Measurements from ENCODE around the gene RRP1B.

RRP1B gene

DNA sequence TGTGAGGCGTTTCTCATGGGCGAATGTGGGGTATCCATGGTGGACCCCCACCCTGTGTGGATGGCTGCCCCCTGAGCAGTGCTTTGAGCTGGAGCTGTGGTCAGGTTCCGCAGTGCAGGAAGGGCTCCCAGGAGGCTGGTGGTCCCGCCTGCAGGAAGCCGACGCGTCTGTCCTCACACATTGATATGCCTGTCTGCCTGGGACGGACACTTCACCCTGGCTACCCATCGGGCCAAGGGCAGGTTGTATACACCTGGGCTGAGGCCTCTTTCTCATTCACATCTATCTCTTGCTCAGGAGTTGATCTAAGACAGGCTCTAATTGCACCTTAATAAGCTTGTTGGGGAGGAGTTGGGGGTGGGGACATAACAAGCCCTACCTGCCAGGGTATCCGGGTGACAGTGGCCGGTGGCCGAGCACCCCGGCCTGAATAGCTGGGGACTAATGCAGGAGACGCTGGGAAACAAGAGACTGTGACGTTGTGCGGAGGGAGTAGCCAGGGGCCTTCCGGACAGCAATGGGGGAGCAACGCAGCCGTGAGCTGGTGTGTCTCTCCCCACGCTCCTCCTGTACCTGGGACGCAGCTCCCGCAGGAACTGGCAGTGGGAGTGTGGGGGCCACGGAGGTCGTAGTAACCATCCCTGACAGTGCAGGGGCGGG is 81.3 kb downstream of the RRP1B start:
- no peak overlapping the region for H3K4me3 ChIP-seq (replicated peaks; ENCODE audit: low read depth, low read length)
- TF ChIP-seq, protein P1, sequence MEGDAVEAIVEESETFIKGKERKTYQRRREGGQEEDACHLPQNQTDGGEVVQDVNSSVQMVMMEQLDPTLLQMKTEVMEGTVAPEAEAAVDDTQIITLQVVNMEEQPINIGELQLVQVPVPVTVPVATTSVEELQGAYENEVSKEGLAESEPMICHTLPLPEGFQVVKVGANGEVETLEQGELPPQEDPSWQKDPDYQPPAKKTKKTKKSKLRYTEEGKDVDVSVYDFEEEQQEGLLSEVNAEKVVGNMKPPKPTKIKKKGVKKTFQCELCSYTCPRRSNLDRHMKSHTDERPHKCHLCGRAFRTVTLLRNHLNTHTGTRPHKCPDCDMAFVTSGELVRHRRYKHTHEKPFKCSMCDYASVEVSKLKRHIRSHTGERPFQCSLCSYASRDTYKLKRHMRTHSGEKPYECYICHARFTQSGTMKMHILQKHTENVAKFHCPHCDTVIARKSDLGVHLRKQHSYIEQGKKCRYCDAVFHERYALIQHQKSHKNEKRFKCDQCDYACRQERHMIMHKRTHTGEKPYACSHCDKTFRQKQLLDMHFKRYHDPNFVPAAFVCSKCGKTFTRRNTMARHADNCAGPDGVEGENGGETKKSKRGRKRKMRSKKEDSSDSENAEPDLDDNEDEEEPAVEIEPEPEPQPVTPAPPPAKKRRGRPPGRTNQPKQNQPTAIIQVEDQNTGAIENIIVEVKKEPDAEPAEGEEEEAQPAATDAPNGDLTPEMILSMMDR (IDR thresholded peaks at IDR 0.05; ENCODE audit: insufficient read depth, low read length, poor library complexity, severe bottlenecking): no peak
- DNase-seq (ENCODE audit: extremely low read depth, insufficient read length): no peak
- H3K36me3 ChIP-seq (ENCODE audit: control insufficient read depth, insufficient read depth, low read length): peaks cover 27% of the 10 kb centered on the region
- H3K27me3 ChIP-seq (replicated peaks; ENCODE audit: control insufficient read depth, insufficient read depth, low read length): no peaks in the 10 kb centered on the region

DNA sequence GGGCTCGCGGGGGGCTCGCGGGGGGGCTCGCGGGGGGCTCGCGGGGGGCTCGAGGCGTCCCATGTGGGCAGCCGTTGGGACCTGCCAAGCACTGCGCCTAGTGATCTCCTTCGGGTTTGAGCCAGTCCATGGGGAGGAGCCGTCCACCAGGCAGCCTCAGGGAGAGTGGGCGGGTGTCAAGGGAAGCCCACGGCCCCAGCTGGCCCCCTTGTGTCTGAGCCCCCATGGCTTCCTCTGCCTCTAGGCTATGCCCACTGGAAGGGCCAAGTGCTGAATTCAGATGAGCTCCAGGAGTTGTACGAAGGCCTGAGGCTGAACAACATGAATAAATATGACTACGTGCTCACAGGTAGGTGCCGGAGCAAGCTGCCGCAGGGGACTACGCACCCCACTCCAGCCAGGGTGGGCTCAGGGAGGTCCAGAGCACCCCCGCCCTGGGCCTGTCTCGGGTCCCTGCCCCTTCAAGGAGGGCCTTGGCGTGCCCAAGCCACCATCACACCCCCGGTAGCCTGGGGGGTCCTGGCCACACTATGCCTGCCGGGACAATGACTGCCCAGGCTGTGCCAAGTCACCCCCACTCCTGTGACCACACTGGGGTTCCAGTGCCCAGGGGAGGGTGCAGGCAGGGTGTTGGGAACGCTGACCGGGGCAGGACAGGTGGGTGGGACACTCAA is 82.2 kb downstream of the RRP1B start:
- Histone ChIP-seq H3K4me3 (replicated peaks; ENCODE audit: low read depth, low read length) (no peak overlapping the region), H3K36me3 (ENCODE audit: control insufficient read depth, insufficient read depth, low read length) (peaks cover 29% of the 10 kb centered on the region), H3K27me3 (replicated peaks; ENCODE audit: control insufficient read depth, insufficient read depth, low read length) (no peaks in the 10 kb centered on the region)
- TF ChIP-seq, protein P1 (IDR thresholded peaks at IDR 0.05; ENCODE audit: insufficient read depth, low read length, poor library complexity, severe bottlenecking): no peak
- no peak for DNase-seq (ENCODE audit: extremely low read depth, insufficient read length)

DNA sequence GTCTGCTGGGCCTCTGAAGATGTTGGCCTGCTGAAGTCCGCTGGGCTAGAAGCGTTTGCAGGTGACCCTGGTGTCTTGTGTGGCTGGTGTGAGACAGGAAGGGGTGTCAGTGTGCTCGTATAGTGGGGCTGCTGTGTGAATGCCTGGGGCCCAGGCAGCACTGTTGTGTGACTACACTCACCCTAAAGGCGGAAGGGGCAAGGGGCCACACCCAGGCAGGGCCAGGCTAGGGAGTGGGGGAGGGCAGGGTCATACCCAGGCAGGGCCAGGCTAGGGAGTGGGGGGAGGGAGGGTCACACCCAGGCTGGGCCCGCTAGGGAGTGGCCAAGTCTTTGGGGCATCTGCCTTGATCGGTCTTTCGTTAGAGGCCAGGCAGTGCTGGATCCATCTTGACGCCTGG is 84.6 kb downstream of the RRP1B start:
- no peak for DNase-seq (ENCODE audit: extremely low read depth, insufficient read length)
- no peak overlapping the region for H3K4me3 ChIP-seq (replicated peaks; ENCODE audit: low read depth, low read length)
- TF ChIP-seq, protein P1 (IDR thresholded peaks at IDR 0.05; ENCODE audit: insufficient read depth, low read length, poor library complexity, severe bottlenecking): no peak
- H3K27me3 ChIP-seq (replicated peaks; ENCODE audit: control insufficient read depth, insufficient read depth, low read length): no peaks in the 10 kb centered on the region
- peaks cover 23% of the 10 kb centered on the region for H3K36me3 ChIP-seq (ENCODE audit: control insufficient read depth, insufficient read depth, low read length)

DNA sequence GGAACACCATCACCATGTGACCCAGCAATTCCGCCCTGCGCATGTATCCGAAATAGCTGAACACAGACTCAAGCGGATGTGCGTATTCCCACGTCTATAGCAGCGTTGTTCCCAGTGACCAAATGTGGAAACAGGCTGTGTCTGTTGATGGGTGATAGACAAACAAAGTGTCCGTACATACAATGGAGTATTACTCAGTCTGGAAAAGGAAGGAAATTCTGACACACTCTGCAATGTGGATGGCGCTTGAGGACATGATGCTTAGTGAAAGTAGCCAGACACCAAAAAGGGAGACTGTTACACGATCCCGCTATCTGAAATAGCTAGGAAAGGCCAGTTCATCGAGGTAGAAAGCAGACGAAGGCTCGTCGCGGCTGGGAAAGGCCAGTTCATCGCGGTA is 85.4 kb downstream of the RRP1B start:
- Histone ChIP-seq H3K27me3 (replicated peaks; ENCODE audit: control insufficient read depth, insufficient read depth, low read length) (no peaks in the 10 kb centered on the region), H3K4me3 (replicated peaks; ENCODE audit: low read depth, low read length) (no peak overlapping the region), H3K36me3 (ENCODE audit: control insufficient read depth, insufficient read depth, low read length) (peaks cover 26% of the 10 kb centered on the region)
- TF ChIP-seq, protein P1 (IDR thresholded peaks at IDR 0.05; ENCODE audit: insufficient read depth, low read length, poor library complexity, severe bottlenecking): no peak
- no peak for DNase-seq (ENCODE audit: extremely low read depth, insufficient read length)

Measured in GM06990 (cell line).